Left cardiac atrium (tissue), 4 donors: ENCODE measurements around the gene BTRC. TPM values are rescaled to one million over a fixed set of nuclear protein-coding genes. Genes with fewer than 3 reads are reported as not detected.

Experiments
- ATAC-seq, 2 donors: fragments of 200-7000 bp; cut with Tn5 transposase; one replicate each; pipeline ENCODE4 v1.9.1; 2020; ENCODE audit warnings: mild to moderate bottlenecking in 2 of 2, moderate library complexity in 2 of 2
- DNase-seq: peaks from one replicate; pipeline ENCODE4 v3.0.0-alpha.2; 2020
- intact Hi-C, 2 donors: fragments of 100-400 bp; cut with DNase I; formaldehyde crosslinking; loops; one replicate each; pipeline versions ENCODE4 v1.14.1 to v1.15.1; 2022 to 2023
- total RNA-seq, 2 donors: library from RNA; stranded (reverse); fragmentation: NEBNext Ultra II Directional; extraction: Animal tissue kit (Norgen Biotek cat#: 25700); gene quantifications; one replicate each; pipeline ENCODE4 v1.2.1, GENCODE V29; 2021
- donor health status: DM: no; HTN: yes; CAD: no.
- donor health status: DM: no; HTN: yes; CAD: no; lungs with severe emphysema.
- donor health status: DM: yes; HTN: yes; CAD: no.
- donor health status: Dilated cardiomyopathy.

The BTRC gene
- total RNA-seq, 2 donors from 2014 or later, result 26.0 to 26.4 TPM

- ATAC-seq (no peak), DNase-seq (no peak)
- intact Hi-C loops, result no loop called here
These were observed 139.9 kb downstream of the BTRC start for GRCh38 chr10:101493782-101494281.

GRCh38 chr10:101494650-101495049 lies 140.7 kb downstream of the BTRC start:
- intact Hi-C loops, result no loop called here
- DNase-seq, result no peak

GRCh38 chr10:101495324-101495925 lies 141.5 kb downstream of the BTRC start:
- intact Hi-C loops, result no loop called here
- DNase-seq, result no peak
- no peak for ATAC-seq

More at GRCh38 chr10:101494650-101495049, 140.7 kb downstream of the BTRC start:
- ATAC-seq, result no peak

GRCh38 chr10:101504438-101504837 lies 150.5 kb downstream of the BTRC start:
- intact Hi-C loops, result no loop called here
- DNase-seq, result no peak
- ATAC-seq, result no peak

- ATAC-seq (no peak), DNase-seq (no peak)
- intact Hi-C loops, result no loop called here
These were observed 153.1 kb downstream of the BTRC start for GRCh38 chr10:101506829-101507661.

GRCh38 chr10:101507828-101508227 lies 153.9 kb downstream of the BTRC start:
- intact Hi-C loops, result no loop called here
- DNase-seq (no peak), ATAC-seq (no peak)

GRCh38 chr10:101511938-101512337 lies 158.0 kb downstream of the BTRC start:
- ATAC-seq (no peak), DNase-seq (no peak)
- intact Hi-C loops, result no loop called here

- ATAC-seq (no peak), DNase-seq (no peak)
- intact Hi-C loops, result no loop called here
These were observed 158.8 kb downstream of the BTRC start for GRCh38 chr10:101512738-101513137.

GRCh38 chr10:101513733-101514132 lies 159.8 kb downstream of the BTRC start:
- intact Hi-C loops, result no loop called here
- ATAC-seq (no peak), DNase-seq (no peak)

GRCh38 chr10:101525848-101526247 lies 171.9 kb downstream of the BTRC start:
- intact Hi-C loops, result no loop called here
- no peak for ATAC-seq
- DNase-seq, result no peak

GRCh38 chr10:101529207-101529606 lies 175.2 kb downstream of the BTRC start:
- intact Hi-C loops, result no loop called here
- DNase-seq (no peak), ATAC-seq (no peak)

GRCh38 chr10:101529725-101530553 lies 176.0 kb downstream of the BTRC start:
- intact Hi-C loops, result no loop called here
- DNase-seq (no peak), ATAC-seq (no peak)

- DNase-seq (no peak), ATAC-seq (no peak)
- intact Hi-C loops, result no loop called here
These were observed 182.0 kb downstream of the BTRC start for GRCh38 chr10:101535949-101536348.

GRCh38 chr10:101536800-101537199 lies 182.8 kb downstream of the BTRC start:
- intact Hi-C loops, result no loop called here
- DNase-seq (no peak), ATAC-seq (no peak)

GRCh38 chr10:101538446-101538845 lies 184.5 kb downstream of the BTRC start:
- ATAC-seq (no peak), DNase-seq (no peak)
- intact Hi-C loops, result no loop called here

- ATAC-seq (no peak), DNase-seq (no peak)
- intact Hi-C loops, result no loop called here
These were observed 191.9 kb downstream of the BTRC start for GRCh38 chr10:101545898-101546297.

GRCh38 chr10:101550965-101551364 lies 197.0 kb downstream of the BTRC start:
- intact Hi-C loops, result no loop called here
- DNase-seq (no peak), ATAC-seq (no peak)

- intact Hi-C loops, result no loop called here
- DNase-seq (no peak), ATAC-seq (no peak)
These were observed 198.5 kb downstream of the BTRC start for GRCh38 chr10:101552442-101552841.

GRCh38 chr10:101557541-101557940 lies 203.6 kb downstream of the BTRC start:
- intact Hi-C loops, result no loop called here
- ATAC-seq (no peak), DNase-seq (no peak)

GRCh38 chr10:101558204-101558603 lies 204.2 kb downstream of the BTRC start:
- no peak for DNase-seq
- peak in 1 of 2 donors; percentile 15 for ATAC-seq
- intact Hi-C loops, result no loop called here
